Spleen (tissue), 11 donors: ENCODE data around the gene KIF5C. TPM values are rescaled to one million over a fixed set of nuclear protein-coding genes. Genes with fewer than 3 reads are reported as not detected.

Experiments
- DNase-seq: peaks from one replicate; pipeline ENCODE4 v3.0.0-alpha.2; 2020
- H3K27ac ChIP-seq, 8 donors: fragments of 200-600 bp; sonication (generic) in 7 of 8; 1 replicate in 4 of 8; 2 replicates in 4 of 8; pipeline versions ENCODE4 v1.5.0 to v1.8.0; 2016 to 2021; ENCODE audit warnings: inconsistent platforms in 4 of 8, mild to moderate bottlenecking in 4 of 8, moderate library complexity in 1 of 8
- H3K27me3 ChIP-seq, 7 donors: fragments of 200-600 bp; sonication (generic) in 6 of 7; replicated peaks in 1 of 7; 1 replicate in 4 of 7; 2 replicates in 3 of 7; pipeline versions ENCODE4 v1.5.0 to v1.8.0; 2016 to 2021; ENCODE audit warnings: inconsistent platforms in 3 of 7, mild to moderate bottlenecking in 1 of 7
- H3K36me3 ChIP-seq, 6 donors: fragments of 200-600 bp; sonication (generic) in 5 of 6; 1 replicate in 4 of 6; 2 replicates in 2 of 6; pipeline versions ENCODE4 v1.5.0 to v1.8.0; 2016 to 2021; ENCODE audit warnings: inconsistent platforms in 2 of 6
- H3K4me1 ChIP-seq, 6 donors: fragments of 200-600 bp; sonication (generic) in 5 of 6; 1 replicate in 3 of 6; 2 replicates in 3 of 6; pipeline versions ENCODE4 v1.5.0 to v1.8.0; 2016 to 2021; ENCODE audit warnings: inconsistent platforms in 3 of 6
- H3K4me3 ChIP-seq, 8 donors: fragments of 200-600 bp; sonication (generic) in 7 of 8; 1 replicate in 4 of 8; 2 replicates in 4 of 8; pipeline versions ENCODE4 v1.5.0 to v1.8.0; 2016 to 2021; ENCODE audit warnings: inconsistent platforms in 4 of 8, mild to moderate bottlenecking in 4 of 8, moderate library complexity in 2 of 8
- H3K9me3 ChIP-seq, 8 donors: fragments of 200-600 bp; sonication (generic) in 7 of 8; 1 replicate in 4 of 8; 2 replicates in 4 of 8; pipeline versions ENCODE4 v1.5.0 to v1.8.0; 2016 to 2021; ENCODE audit warnings: inconsistent platforms in 4 of 8
- CTCF ChIP-seq, 11 experiments: fragments of 200-600 bp in 7 of 11; fragments of 450-650 bp in 4 of 11; sonication (generic) in 4 of 11; IDR thresholded peaks in 8 of 11; conservative IDR thresholded peaks in 3 of 11; 1 replicate in 7 of 11; 2 replicates in 4 of 11; pipeline versions ENCODE4 v1.4.0 to v1.8.0; 2016 to 2021; ENCODE audit warnings: antibody characterized with exemption in 11 of 11, inconsistent platforms in 4 of 11, mild to moderate bottlenecking in 1 of 11
- POLR2A ChIP-seq, 3 donors: fragments of 450-650 bp; IDR thresholded peaks; one replicate each; pipeline ENCODE4 v1.5.1; 2017; ENCODE audit warnings: antibody characterized with exemption in 3 of 3, mild to moderate bottlenecking in 1 of 3
- POLR2AphosphoS5 ChIP-seq, 3 donors: sonication (generic); formaldehyde crosslinking; IDR thresholded peaks; one replicate each; pipeline ENCODE4 v1.5.1; 2017; ENCODE audit warnings: antibody characterized with exemption in 3 of 3
- WGBS, 5 donors: extraction: QIAGEN DNeasy Blood & Tissue Kit in 3 of 5; methylation state at CpG; one replicate each; pipeline versions ENCODE4 v1.1.5 to v1.1.7; 2013 to 2018; 5-methylcytosine and 5-hydroxymethylcytosine counted together
- intact Hi-C: fragments of 100-400 bp; cut with DNase I; formaldehyde crosslinking; loops from one replicate; pipeline ENCODE4 v1.15.0; 2023; ENCODE audit warnings: low total_unique reads
- polyA plus RNA-seq, 3 donors: library from polyadenylated mRNA; stranded (reverse); fragments of 200-250 nt; gene quantifications; one replicate each; pipeline ENCODE4 v1.2.1, GENCODE V29; 2013
- total RNA-seq, 7 donors: library from RNA; depleted of rRNA in 3 of 7; stranded (reverse); fragments of >200 nt in 3 of 7; fragmentation: NEBNext Ultra II Directional in 4 of 7; extraction: Animal tissue kit (Norgen Biotek cat#: 25700) in 4 of 7; gene quantifications; one replicate each; pipeline versions ENCODE4 v1.1.0 to v1.2.1, GENCODE V29; 2016 to 2021
- donor health status: healthy with polysubstance abuse.
- donor health status: DM: no; HTN: no; CAD: no; lungs with moderate emphysema.
- donor health status: DM: no; HTN: no; CAD: no.
- donor health status: Bipolar disorder and iron deficiency.
- donor health status: healthy.
- donor health status: DM: no; HTN: no; CAD: no.
- donor health status: DM: yes; HTN: yes; CAD: no.

Gene KIF5C
- total and polyA plus RNA-seq, 10 donors = 0.61 to 8.3 (median 4.3) TPM

GRCh38 chr2:149002891-149003740 lies 128.1 kb downstream of the KIF5C start:
- no peak for DNase-seq
- Histone ChIP-seq H3K27ac (peak overlapping the region in 6 of 8 donors; percentile 35 to 73 (median 65)), H3K36me3 (no peaks in the 10 kb centered on the region), H3K4me1 (peaks cover 0 to 4% (median 0%) of the 10 kb centered on the region in 6 donors), H3K27me3 (peaks cover 0 to 4% (median 0%) of the 10 kb centered on the region in 7 donors), H3K9me3 (no peaks in the 10 kb centered on the region), H3K4me3 (no peak overlapping the region)
- intact Hi-C loops = no loop called here
- peak in 2 of 3 donors; percentile 62 to 73 for TF ChIP-seq POLR2AphosphoS5 (IDR thresholded peaks at IDR 0.05)
- no peak for TF ChIP-seq CTCF (IDR thresholded peaks at IDR 0.05 in 8 of 11, conservative IDR thresholded peaks at IDR 0.05 in 3 of 11)
- TF ChIP-seq POLR2A (IDR thresholded peaks at IDR 0.05) = no peak
- WGBS, 5 donors = 84 to 94% (median 87%) methylated on average over 31 of the region's 31 CpGs

GRCh38 chr2:149004836-149005235 lies 129.8 kb downstream of the KIF5C start:
- no peaks in the 10 kb centered on the region for H3K9me3 ChIP-seq
- intact Hi-C loops = no loop called here
- DNase-seq = no peak
- H3K27me3 ChIP-seq = no peaks in the 10 kb centered on the region
- 83 to 91% (median 90%) methylated on average over 3 of the region's 3 CpGs for WGBS, 5 donors
- H3K36me3 ChIP-seq = peaks cover 0 to under 1% (median 0%) of the 10 kb centered on the region in 6 donors
- H3K4me1 ChIP-seq = peaks cover 0 to 4% (median 0%) of the 10 kb centered on the region in 6 donors
- no peak overlapping the region for H3K4me3 ChIP-seq
- TF ChIP-seq POLR2AphosphoS5 (IDR thresholded peaks at IDR 0.05) (no peak), POLR2A (IDR thresholded peaks at IDR 0.05) (no peak), CTCF (IDR thresholded peaks at IDR 0.05 in 8 of 11, conservative IDR thresholded peaks at IDR 0.05 in 3 of 11) (no peak)
- peak overlapping the region in 7 of 8 donors; percentile 20 to 73 (median 65) for H3K27ac ChIP-seq

GRCh38 chr2:149005471-149006077 lies 130.5 kb downstream of the KIF5C start:
- Histone ChIP-seq H3K4me1 (peaks cover 0 to 4% (median 0%) of the 10 kb centered on the region in 6 donors), H3K27ac (peak overlapping the region in 6 of 8 donors; percentile 23 to 73 (median 67)), H3K27me3 (no peaks in the 10 kb centered on the region), H3K4me3 (no peak overlapping the region), H3K36me3 (peaks cover 0 to 8% (median 0%) of the 10 kb centered on the region in 6 donors), H3K9me3 (no peaks in the 10 kb centered on the region)
- intact Hi-C loops = no loop called here
- WGBS, 5 donors = 75 to 78% (median 77%) methylated on average over 6 of the region's 6 CpGs
- DNase-seq = no peak
- TF ChIP-seq POLR2A (IDR thresholded peaks at IDR 0.05) (no peak), POLR2AphosphoS5 (IDR thresholded peaks at IDR 0.05) (peak in 1 of 3 donors; percentile 23)

- DNase-seq = no peak
- no peak overlapping the region for H3K4me3 ChIP-seq
- no peaks in the 10 kb centered on the region for H3K27me3 ChIP-seq
- H3K4me1 ChIP-seq = peaks cover 0 to 4% (median 0%) of the 10 kb centered on the region in 6 donors
- H3K36me3 ChIP-seq = peaks cover 0 to 17% (median 0%) of the 10 kb centered on the region in 6 donors
- no peaks in the 10 kb centered on the region for H3K9me3 ChIP-seq
- TF ChIP-seq POLR2AphosphoS5 (IDR thresholded peaks at IDR 0.05) = no peak
- no peak for TF ChIP-seq POLR2A (IDR thresholded peaks at IDR 0.05)
- no peak for TF ChIP-seq CTCF (IDR thresholded peaks at IDR 0.05 in 8 of 11, conservative IDR thresholded peaks at IDR 0.05 in 3 of 11)
- peak overlapping the region in 5 of 8 donors; percentile 43 to 72 (median 66) for H3K27ac ChIP-seq
- 83 to 91% (median 87%) methylated on average over 4 of the region's 4 CpGs for WGBS, 5 donors
- intact Hi-C loops = no loop called here
Observed at GRCh38 chr2:149006883-149007543, 132.0 kb downstream of the KIF5C start.
